Subcutaneous abdominal adipose tissue (tissue), 5 donors: ENCODE results near the gene KCNB1.

ENCODE experiments used
- H3K27ac ChIP-seq: one replicate; pipeline ENCODE4 v1.7.0; 2013; ENCODE audit warnings: low read depth, mild to moderate bottlenecking, inconsistent platforms, low read length, moderate library complexity
- H3K27me3 ChIP-seq, 5 donors: one replicate each; pipeline ENCODE4 v1.7.0; 2013; ENCODE audit warnings: low read length in 5 of 5, inconsistent platforms in 1 of 5; ENCODE audit not compliant: control insufficient read depth in 5 of 5, insufficient read depth in 4 of 5
- H3K36me3 ChIP-seq, 5 donors: one replicate each; pipeline ENCODE4 v1.7.0; 2013; ENCODE audit warnings: low read length in 5 of 5; ENCODE audit not compliant: control insufficient read depth in 5 of 5, insufficient read depth in 5 of 5
- H3K4me1 ChIP-seq, 5 donors: one replicate each; pipeline ENCODE4 v1.7.0; 2013; ENCODE audit warnings: low read length in 5 of 5, mild to moderate bottlenecking in 3 of 5, moderate library complexity in 1 of 5; ENCODE audit not compliant: control insufficient read depth in 5 of 5, insufficient read depth in 5 of 5
- H3K4me3 ChIP-seq, 5 donors: one replicate each; pipeline ENCODE4 v1.7.0; 2013; ENCODE audit warnings: low read length in 5 of 5, low read depth in 1 of 5
- H3K9ac ChIP-seq, 5 donors: one replicate each; pipeline ENCODE4 v1.7.0; 2013; ENCODE audit warnings: low read length in 5 of 5, mild to moderate bottlenecking in 4 of 5, moderate library complexity in 3 of 5
- H3K9me3 ChIP-seq, 5 donors: one replicate each; pipeline ENCODE4 v1.7.0; 2013; ENCODE audit warnings: low read length in 5 of 5; ENCODE audit not compliant: control insufficient read depth in 5 of 5
- donor health status: healthy.
- donor health status: healthy.
- donor health status: healthy.
- donor health status: healthy.
- donor health status: healthy.

KCNB1 gene

GRCh38 chr20:49516916-49517804 is 34.7 kb upstream of the KCNB1 start:
- H3K9me3 ChIP-seq: no peaks in the 10 kb centered on the region
- no peak overlapping the region for H3K4me3 ChIP-seq
- H3K27ac ChIP-seq: no peak overlapping the region
- H3K4me1 ChIP-seq: peaks cover 3 to 22% (median 11%) of the 10 kb centered on the region in 5 donors
- no peaks in the 10 kb centered on the region for H3K27me3 ChIP-seq
- H3K36me3 ChIP-seq: peaks cover 0 to 4% (median 0%) of the 10 kb centered on the region in 5 donors
- H3K9ac ChIP-seq: no peak overlapping the region

DNA sequence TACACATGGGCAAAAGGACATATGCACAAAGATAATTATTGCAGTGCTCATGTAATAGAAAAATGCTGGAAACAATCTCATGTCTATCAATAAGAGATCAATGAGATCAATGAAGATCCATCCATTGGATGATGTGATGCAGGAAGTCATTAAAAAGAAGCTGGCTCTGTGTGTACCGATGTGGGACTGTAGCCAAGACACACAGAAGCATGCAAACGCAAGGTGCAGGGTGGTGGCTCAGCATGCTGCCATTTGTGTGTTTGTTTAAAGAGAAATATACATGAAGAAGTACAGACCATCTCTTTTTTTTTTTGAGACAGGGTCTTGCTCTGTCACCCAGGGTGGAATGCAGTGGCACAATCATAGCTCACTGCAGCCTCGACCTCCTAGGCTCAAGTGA is 33.1 kb upstream of the KCNB1 start:
- H3K27ac ChIP-seq: no peak overlapping the region

GRCh38 chr20:49513517-49513916 is 31.0 kb upstream of the KCNB1 start:
- no peak overlapping the region for H3K4me3 ChIP-seq
- H3K36me3 ChIP-seq: no peaks in the 10 kb centered on the region
- H3K27ac ChIP-seq: no peak overlapping the region
- H3K9me3 ChIP-seq: no peaks in the 10 kb centered on the region
- H3K9ac ChIP-seq: no peak overlapping the region
- peaks cover 2 to 39% (median 31%) of the 10 kb centered on the region in 5 donors for H3K4me1 ChIP-seq
- H3K27me3 ChIP-seq: no peaks in the 10 kb centered on the region

More for the DNA sequence above, 33.1 kb upstream of the KCNB1 start:
- Histone ChIP-seq H3K9ac (no peak overlapping the region), H3K4me1 (peaks cover 2 to 24% (median 18%) of the 10 kb centered on the region in 5 donors), H3K36me3 (no peaks in the 10 kb centered on the region), H3K4me3 (no peak overlapping the region), H3K9me3 (no peaks in the 10 kb centered on the region), H3K27me3 (no peaks in the 10 kb centered on the region)

DNA sequence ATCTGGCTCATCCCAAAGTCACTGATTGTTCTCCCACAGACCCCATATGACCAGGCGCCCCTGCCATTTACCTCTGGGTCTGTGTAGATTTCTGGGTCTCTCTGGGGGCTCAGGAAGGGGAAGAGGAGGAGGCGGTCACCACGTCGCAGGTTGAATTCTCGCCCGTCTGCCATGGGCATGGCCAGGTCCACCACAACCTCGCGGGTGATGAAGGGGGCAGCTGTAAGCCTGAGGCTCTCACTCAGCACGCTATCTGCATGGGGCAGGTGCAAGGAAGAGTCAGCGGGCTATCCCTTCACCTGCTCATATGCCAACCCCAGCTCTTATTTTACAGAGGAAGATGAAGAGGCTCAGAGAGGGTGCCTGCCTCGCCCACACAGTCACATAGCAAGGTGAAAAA is 30.5 kb upstream of the KCNB1 start:
- Histone ChIP-seq H3K27me3 (no peaks in the 10 kb centered on the region), H3K36me3 (peaks cover 0 to 2% (median 0%) of the 10 kb centered on the region in 5 donors), H3K9me3 (no peaks in the 10 kb centered on the region), H3K4me1 (peaks cover 4 to 41% (median 32%) of the 10 kb centered on the region in 5 donors), H3K27ac (no peak overlapping the region), H3K4me3 (no peak overlapping the region), H3K9ac (no peak overlapping the region)

DNA sequence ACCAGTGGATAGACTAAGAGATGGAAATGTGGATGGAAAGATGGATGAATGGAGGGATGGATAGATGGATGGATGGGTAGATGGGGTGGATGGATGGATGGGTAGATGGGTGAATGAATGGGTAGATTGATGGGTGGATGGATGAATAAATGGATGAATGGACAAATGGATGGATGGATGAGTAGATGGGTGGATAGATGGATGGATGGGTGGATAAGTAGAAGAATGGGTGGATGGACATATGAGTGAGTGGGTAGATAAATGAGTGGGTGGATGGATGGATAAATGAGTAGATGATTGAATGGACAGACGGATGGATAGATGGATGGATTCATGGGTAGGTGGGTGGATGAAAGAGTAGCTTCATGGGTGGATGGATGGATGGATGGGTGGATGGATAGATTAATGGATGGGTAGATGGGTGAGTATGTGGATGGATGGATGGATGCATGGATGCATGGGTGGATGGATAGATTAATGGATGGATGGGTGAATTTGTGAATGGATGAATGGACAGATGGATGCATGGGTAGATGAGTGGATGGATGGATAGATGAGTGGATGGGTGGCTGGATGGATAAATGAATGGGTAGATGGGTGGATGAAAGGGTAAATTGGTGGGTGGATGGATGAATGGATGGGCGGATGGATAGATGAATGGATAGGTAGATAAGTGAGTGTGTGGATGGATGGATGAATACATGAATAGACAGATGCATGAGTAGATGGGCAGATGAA is 29.5 kb upstream of the KCNB1 start:
- Histone ChIP-seq H3K4me1 (peaks cover 0 to 41% (median 34%) of the 10 kb centered on the region in 5 donors), H3K27ac (no peak overlapping the region), H3K9me3 (no peaks in the 10 kb centered on the region), H3K27me3 (no peaks in the 10 kb centered on the region), H3K9ac (no peak overlapping the region), H3K36me3 (peaks cover 0 to 9% (median 2%) of the 10 kb centered on the region in 5 donors), H3K4me3 (no peak overlapping the region)

DNA sequence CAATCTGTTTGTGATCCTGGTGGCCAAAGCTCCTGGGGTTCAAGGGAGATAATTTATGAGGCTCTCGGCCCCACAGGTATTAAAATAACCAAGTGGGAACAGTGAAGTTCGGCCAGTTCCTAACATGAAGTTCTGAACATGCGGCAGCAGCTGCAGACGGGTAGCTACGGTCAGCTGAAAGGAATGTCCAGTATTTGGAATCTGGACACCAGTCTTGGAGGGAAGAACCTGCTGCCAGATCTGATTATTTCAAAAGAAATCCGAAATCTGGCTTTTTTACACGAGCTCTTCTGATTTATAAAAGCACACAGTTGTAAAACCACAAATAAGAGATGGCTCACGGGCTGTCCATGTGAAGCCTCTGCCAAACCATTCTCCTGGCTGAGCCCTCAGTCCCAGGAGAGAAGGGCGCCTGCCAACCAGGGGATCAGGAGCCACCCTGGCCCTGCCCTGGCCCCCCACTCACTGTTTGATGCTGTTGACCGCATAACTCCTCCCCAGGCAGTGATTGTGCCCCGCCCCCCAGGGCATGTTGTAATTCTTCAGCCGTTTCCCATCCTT is 28.2 kb upstream of the KCNB1 start:
- peaks cover 2 to 47% (median 39%) of the 10 kb centered on the region in 5 donors for H3K4me1 ChIP-seq
- no peaks in the 10 kb centered on the region for H3K9me3 ChIP-seq
- peak overlapping the region; percentile 65 for H3K27ac ChIP-seq
- no peak overlapping the region for H3K4me3 ChIP-seq
- peaks cover 0 to 9% (median 2%) of the 10 kb centered on the region in 5 donors for H3K36me3 ChIP-seq
- peak overlapping the region in 2 of 5 donors; percentile 27 to 28 for H3K9ac ChIP-seq
- no peaks in the 10 kb centered on the region for H3K27me3 ChIP-seq

GRCh38 chr20:49508435-49509199 is 26.1 kb upstream of the KCNB1 start:
- Histone ChIP-seq H3K4me1 (peaks cover 4 to 47% (median 39%) of the 10 kb centered on the region in 5 donors), H3K36me3 (peaks cover 0 to 9% (median 2%) of the 10 kb centered on the region in 5 donors), H3K9ac (no peak overlapping the region), H3K27me3 (no peaks in the 10 kb centered on the region), H3K4me3 (no peak overlapping the region), H3K27ac (no peak overlapping the region), H3K9me3 (no peaks in the 10 kb centered on the region)

DNA sequence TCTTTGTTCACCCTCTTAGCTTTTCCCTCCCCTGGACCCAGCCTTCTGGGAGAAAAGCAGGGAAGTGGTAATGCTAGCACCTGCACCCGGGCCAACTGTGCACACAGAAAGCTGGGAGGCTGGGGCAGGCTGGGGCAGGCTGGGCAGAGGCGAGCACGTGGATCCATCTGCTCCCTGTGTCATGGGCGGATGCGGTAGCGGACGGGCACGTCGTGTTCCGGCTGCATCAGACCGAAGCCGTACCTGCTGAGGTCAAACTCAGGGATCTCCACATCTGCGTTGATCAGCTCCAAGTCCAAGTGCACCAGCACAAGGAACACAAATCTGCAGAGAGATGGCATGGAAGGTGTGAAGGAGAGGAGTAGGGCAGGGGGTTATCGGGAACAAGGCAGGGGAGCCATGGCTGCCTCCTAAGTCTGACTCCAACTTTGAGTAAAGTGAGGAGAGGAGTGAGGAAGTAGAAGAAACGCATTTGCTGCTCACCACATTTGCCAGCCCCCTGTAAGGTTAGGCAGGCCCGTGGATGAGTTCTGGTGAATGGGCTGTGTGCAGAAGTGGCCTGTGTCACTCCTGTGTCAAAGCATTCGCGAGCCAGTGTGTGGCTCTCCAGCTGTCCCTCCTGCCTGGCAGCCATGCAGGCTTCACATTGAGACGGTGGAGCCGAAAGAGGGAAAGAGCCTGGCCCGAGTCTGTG is 25.4 kb upstream of the KCNB1 start:
- Histone ChIP-seq H3K9ac (no peak overlapping the region), H3K27ac (no peak overlapping the region), H3K27me3 (no peaks in the 10 kb centered on the region), H3K36me3 (peaks cover 0 to 9% (median 2%) of the 10 kb centered on the region in 5 donors), H3K4me1 (peaks cover 4 to 47% (median 39%) of the 10 kb centered on the region in 5 donors), H3K4me3 (no peak overlapping the region), H3K9me3 (no peaks in the 10 kb centered on the region)

- no peaks in the 10 kb centered on the region for H3K9me3 ChIP-seq
- no peak overlapping the region for H3K9ac ChIP-seq
- H3K4me1 ChIP-seq: peaks cover 4 to 40% (median 32%) of the 10 kb centered on the region in 5 donors
- no peak overlapping the region for H3K27ac ChIP-seq
- no peaks in the 10 kb centered on the region for H3K27me3 ChIP-seq
- no peak overlapping the region for H3K4me3 ChIP-seq
- peaks cover 0 to 9% (median 2%) of the 10 kb centered on the region in 5 donors for H3K36me3 ChIP-seq
These were observed 23.1 kb upstream of the KCNB1 start for GRCh38 chr20:49505518-49505917.
